Spleen (tissue), 11 donors: ENCODE measurements around the gene EXOC3. TPM values are rescaled to one million over a fixed set of nuclear protein-coding genes. Genes with fewer than 3 reads are reported as not detected.

Experiments
- DNase-seq: peaks from one replicate; pipeline ENCODE4 v3.0.0-alpha.2; 2020
- H3K27ac ChIP-seq, 8 donors: fragments of 200-600 bp; sonication (generic) in 7 of 8; 1 replicate in 4 of 8; 2 replicates in 4 of 8; pipeline versions ENCODE4 v1.5.0 to v1.8.0; 2016 to 2021; ENCODE audit warnings: inconsistent platforms in 4 of 8, mild to moderate bottlenecking in 4 of 8, moderate library complexity in 1 of 8
- H3K27me3 ChIP-seq, 7 donors: fragments of 200-600 bp; sonication (generic) in 6 of 7; replicated peaks in 1 of 7; 1 replicate in 4 of 7; 2 replicates in 3 of 7; pipeline versions ENCODE4 v1.5.0 to v1.8.0; 2016 to 2021; ENCODE audit warnings: inconsistent platforms in 3 of 7, mild to moderate bottlenecking in 1 of 7
- H3K36me3 ChIP-seq, 6 donors: fragments of 200-600 bp; sonication (generic) in 5 of 6; 1 replicate in 4 of 6; 2 replicates in 2 of 6; pipeline versions ENCODE4 v1.5.0 to v1.8.0; 2016 to 2021; ENCODE audit warnings: inconsistent platforms in 2 of 6
- H3K4me1 ChIP-seq, 6 donors: fragments of 200-600 bp; sonication (generic) in 5 of 6; 1 replicate in 3 of 6; 2 replicates in 3 of 6; pipeline versions ENCODE4 v1.5.0 to v1.8.0; 2016 to 2021; ENCODE audit warnings: inconsistent platforms in 3 of 6
- H3K4me3 ChIP-seq, 8 donors: fragments of 200-600 bp; sonication (generic) in 7 of 8; 1 replicate in 4 of 8; 2 replicates in 4 of 8; pipeline versions ENCODE4 v1.5.0 to v1.8.0; 2016 to 2021; ENCODE audit warnings: inconsistent platforms in 4 of 8, mild to moderate bottlenecking in 4 of 8, moderate library complexity in 2 of 8
- H3K9me3 ChIP-seq, 8 donors: fragments of 200-600 bp; sonication (generic) in 7 of 8; 1 replicate in 4 of 8; 2 replicates in 4 of 8; pipeline versions ENCODE4 v1.5.0 to v1.8.0; 2016 to 2021; ENCODE audit warnings: inconsistent platforms in 4 of 8
- POLR2A ChIP-seq, 3 donors: fragments of 450-650 bp; IDR thresholded peaks; one replicate each; pipeline ENCODE4 v1.5.1; 2017; ENCODE audit warnings: antibody characterized with exemption in 3 of 3, mild to moderate bottlenecking in 1 of 3
- POLR2AphosphoS5 ChIP-seq, 3 donors: sonication (generic); formaldehyde crosslinking; IDR thresholded peaks; one replicate each; pipeline ENCODE4 v1.5.1; 2017; ENCODE audit warnings: antibody characterized with exemption in 3 of 3
- WGBS, 5 donors: extraction: QIAGEN DNeasy Blood & Tissue Kit in 3 of 5; methylation state at CpG; one replicate each; pipeline versions ENCODE4 v1.1.5 to v1.1.7; 2013 to 2018; 5-methylcytosine and 5-hydroxymethylcytosine counted together
- intact Hi-C: fragments of 100-400 bp; cut with DNase I; formaldehyde crosslinking; loops from one replicate; pipeline ENCODE4 v1.15.0; 2023; ENCODE audit warnings: low total_unique reads
- polyA plus RNA-seq, 3 donors: library from polyadenylated mRNA; stranded (reverse); fragments of 200-250 nt; gene quantifications; one replicate each; pipeline ENCODE4 v1.2.1, GENCODE V29; 2013
- total RNA-seq, 7 donors: library from RNA; depleted of rRNA in 3 of 7; stranded (reverse); fragments of >200 nt in 3 of 7; fragmentation: NEBNext Ultra II Directional in 4 of 7; extraction: Animal tissue kit (Norgen Biotek cat#: 25700) in 4 of 7; gene quantifications; one replicate each; pipeline versions ENCODE4 v1.1.0 to v1.2.1, GENCODE V29; 2016 to 2021
- TF ChIP-seq, protein P1 (sequence below), 11 experiments: fragments of 200-600 bp in 7 of 11; fragments of 450-650 bp in 4 of 11; sonication (generic) in 4 of 11; IDR thresholded peaks in 8 of 11; conservative IDR thresholded peaks in 3 of 11; 1 replicate in 7 of 11; 2 replicates in 4 of 11; pipeline versions ENCODE4 v1.4.0 to v1.8.0; 2016 to 2021; ENCODE audit warnings: antibody characterized with exemption in 11 of 11, inconsistent platforms in 4 of 11, mild to moderate bottlenecking in 1 of 11
- donor health status: healthy with polysubstance abuse.
- donor health status: DM: no; HTN: no; CAD: no; lungs with moderate emphysema.
- donor health status: DM: no; HTN: no; CAD: no.
- donor health status: Bipolar disorder and iron deficiency.
- donor health status: healthy.
- donor health status: DM: no; HTN: no; CAD: no.
- donor health status: DM: yes; HTN: yes; CAD: no.

The EXOC3 gene
- total and polyA plus RNA-seq, 10 donors, result 22.7 to 87.0 (median 71.0) TPM

DNA sequence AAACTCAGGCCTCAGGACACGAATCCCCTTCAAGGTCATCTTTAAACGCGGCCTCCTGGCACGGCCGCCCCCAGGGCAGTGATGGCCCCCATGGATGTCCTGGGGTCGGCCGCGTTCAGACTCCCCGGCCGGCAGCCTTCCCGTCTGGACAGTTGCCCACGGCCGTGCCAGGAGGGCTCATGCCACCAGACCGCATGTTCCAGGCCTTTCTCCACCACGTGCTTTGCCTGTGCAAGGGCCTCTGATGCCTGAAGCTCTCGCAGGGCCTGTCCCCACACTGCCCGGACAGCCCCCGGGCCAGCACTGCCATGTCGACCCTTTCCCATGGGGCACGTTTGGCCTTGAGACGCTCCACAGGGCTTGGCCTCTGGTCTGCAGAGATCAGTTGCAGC is 46.7 kb downstream of the EXOC3 start:
- peaks cover 0 to 13% (median 5%) of the 10 kb centered on the region in 6 donors for H3K4me1 ChIP-seq
- H3K9me3 ChIP-seq, result no peaks in the 10 kb centered on the region
- DNase-seq, result no peak
- H3K27me3 ChIP-seq, result peaks cover 0 to 85% (median 27%) of the 10 kb centered on the region in 7 donors
- H3K36me3 ChIP-seq, result no peaks in the 10 kb centered on the region
- intact Hi-C loops, result no loop called here
- TF ChIP-seq, protein P1, sequence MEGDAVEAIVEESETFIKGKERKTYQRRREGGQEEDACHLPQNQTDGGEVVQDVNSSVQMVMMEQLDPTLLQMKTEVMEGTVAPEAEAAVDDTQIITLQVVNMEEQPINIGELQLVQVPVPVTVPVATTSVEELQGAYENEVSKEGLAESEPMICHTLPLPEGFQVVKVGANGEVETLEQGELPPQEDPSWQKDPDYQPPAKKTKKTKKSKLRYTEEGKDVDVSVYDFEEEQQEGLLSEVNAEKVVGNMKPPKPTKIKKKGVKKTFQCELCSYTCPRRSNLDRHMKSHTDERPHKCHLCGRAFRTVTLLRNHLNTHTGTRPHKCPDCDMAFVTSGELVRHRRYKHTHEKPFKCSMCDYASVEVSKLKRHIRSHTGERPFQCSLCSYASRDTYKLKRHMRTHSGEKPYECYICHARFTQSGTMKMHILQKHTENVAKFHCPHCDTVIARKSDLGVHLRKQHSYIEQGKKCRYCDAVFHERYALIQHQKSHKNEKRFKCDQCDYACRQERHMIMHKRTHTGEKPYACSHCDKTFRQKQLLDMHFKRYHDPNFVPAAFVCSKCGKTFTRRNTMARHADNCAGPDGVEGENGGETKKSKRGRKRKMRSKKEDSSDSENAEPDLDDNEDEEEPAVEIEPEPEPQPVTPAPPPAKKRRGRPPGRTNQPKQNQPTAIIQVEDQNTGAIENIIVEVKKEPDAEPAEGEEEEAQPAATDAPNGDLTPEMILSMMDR (IDR thresholded peaks at IDR 0.05 in 8 of 11, conservative IDR thresholded peaks at IDR 0.05 in 3 of 11), result no peak
- TF ChIP-seq POLR2AphosphoS5 (IDR thresholded peaks at IDR 0.05), result no peak
- TF ChIP-seq POLR2A (IDR thresholded peaks at IDR 0.05), result no peak
- no peak overlapping the region for H3K4me3 ChIP-seq
- WGBS, 5 donors, result 69 to 78% (median 72%) methylated on average over 11 to 21 of the region's 21 CpGs
- no peak overlapping the region for H3K27ac ChIP-seq

DNA sequence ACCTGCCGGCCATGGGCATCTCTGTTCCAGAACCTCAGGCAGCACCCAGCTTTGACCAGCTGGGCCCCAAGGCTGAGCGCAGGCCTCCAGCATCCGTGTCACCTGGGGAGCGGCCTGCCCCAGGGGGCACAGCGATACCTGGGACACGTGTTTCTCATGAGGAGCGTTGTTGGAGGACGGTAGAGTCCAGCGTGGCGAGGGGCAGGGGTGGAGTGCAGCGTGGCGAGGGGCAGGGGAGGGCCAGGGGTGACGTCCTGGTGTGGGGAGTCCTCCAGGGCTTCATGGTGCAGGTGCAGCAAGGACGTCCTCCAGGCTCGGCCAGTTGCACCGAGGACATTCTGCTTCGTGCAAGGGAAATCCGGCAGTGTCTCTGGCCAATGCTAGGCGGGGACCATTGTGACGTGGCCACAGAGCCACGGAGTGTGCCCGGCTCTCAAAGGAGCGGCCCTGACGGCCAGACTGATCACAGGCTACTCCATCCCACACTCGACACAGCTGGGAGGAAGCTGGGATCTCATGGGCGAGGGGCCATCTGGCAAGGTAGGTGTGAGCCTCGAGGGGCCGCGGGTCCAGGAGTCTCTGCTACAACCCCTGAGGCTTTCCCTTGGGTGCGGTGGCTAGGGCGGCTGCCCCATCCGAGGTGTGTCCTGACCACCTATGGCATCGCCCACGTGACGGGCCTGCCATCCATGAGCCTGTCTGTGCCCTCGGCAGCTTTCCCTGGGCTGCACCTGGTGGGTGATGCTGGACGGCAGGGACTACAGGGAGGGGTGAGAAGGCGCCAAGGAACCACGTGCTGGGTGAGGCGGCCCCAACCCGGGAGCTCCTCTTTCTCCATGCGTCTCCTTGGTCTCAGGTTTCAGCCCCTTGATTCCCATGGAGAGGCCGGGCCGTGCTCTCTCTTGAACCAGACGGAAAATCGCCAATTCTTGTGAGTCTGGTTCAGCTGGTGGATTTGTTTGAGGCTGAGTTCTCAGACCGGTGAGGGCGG is 47.4 kb downstream of the EXOC3 start:
- TF ChIP-seq POLR2AphosphoS5 (IDR thresholded peaks at IDR 0.05) (no peak), POLR2A (IDR thresholded peaks at IDR 0.05) (no peak)
- TF ChIP-seq, protein P1 (IDR thresholded peaks at IDR 0.05 in 8 of 11, conservative IDR thresholded peaks at IDR 0.05 in 3 of 11), result no peak
- Histone ChIP-seq H3K36me3 (no peaks in the 10 kb centered on the region), H3K9me3 (no peaks in the 10 kb centered on the region), H3K4me1 (peaks cover 0 to 11% (median 5%) of the 10 kb centered on the region in 6 donors), H3K27ac (no peak overlapping the region), H3K27me3 (peaks cover 0 to 80% (median 19%) of the 10 kb centered on the region in 7 donors), H3K4me3 (no peak overlapping the region)
- WGBS, 5 donors, result 79 to 85% (median 82%) methylated on average over 37 to 48 of the region's 48 CpGs
- DNase-seq, result no peak
- intact Hi-C loops, result no loop called here

DNA sequence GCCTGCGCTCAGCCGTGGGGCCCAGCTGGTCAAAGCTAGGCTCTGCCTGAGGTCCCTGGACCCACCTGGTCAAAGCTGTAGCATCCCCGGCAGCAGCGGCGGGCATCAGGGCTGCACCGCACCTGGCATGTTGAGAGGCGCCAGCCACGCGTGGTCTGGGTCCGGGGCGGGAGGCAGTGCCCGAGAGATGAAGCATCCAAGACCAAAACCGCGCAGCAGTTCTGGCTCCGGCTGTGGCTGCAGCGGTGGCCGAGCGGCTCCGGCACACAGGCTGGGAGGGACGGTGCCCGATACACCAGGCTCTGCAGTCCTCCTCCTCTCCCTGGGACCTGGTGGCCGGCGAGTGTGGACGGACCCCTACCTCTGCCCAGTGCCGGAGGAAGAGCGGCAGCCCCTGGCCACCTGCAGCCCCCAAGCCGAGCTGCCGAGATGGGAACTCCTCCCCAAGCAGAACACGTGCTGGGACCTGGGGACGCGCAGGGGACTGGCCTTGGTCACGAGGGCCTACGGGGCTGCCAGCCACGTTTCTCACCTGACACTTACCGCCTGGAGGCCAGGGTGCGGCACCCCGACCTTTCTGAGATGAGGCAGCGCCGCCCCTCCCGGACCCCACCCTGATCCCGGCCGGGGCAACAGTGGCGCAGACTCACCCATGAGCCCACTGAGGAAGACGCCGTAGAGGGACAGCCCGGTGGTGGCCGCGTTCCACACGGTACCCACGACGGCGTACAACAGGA is 48.3 kb downstream of the EXOC3 start:
- no peak for DNase-seq
- 89 to 94% (median 90%) methylated on average over 22 to 52 of the region's 52 CpGs for WGBS, 5 donors
- TF ChIP-seq POLR2A (IDR thresholded peaks at IDR 0.05) (no peak), POLR2AphosphoS5 (IDR thresholded peaks at IDR 0.05) (no peak)
- TF ChIP-seq, protein P1 (IDR thresholded peaks at IDR 0.05 in 8 of 11, conservative IDR thresholded peaks at IDR 0.05 in 3 of 11), result no peak
- Histone ChIP-seq H3K27ac (no peak overlapping the region), H3K27me3 (peaks cover 0 to 77% (median 11%) of the 10 kb centered on the region in 7 donors), H3K36me3 (no peaks in the 10 kb centered on the region), H3K4me3 (no peak overlapping the region), H3K4me1 (peaks cover 0 to 2% (median under 1%) of the 10 kb centered on the region in 6 donors), H3K9me3 (no peaks in the 10 kb centered on the region)
- intact Hi-C loops, result no loop called here

DNA sequence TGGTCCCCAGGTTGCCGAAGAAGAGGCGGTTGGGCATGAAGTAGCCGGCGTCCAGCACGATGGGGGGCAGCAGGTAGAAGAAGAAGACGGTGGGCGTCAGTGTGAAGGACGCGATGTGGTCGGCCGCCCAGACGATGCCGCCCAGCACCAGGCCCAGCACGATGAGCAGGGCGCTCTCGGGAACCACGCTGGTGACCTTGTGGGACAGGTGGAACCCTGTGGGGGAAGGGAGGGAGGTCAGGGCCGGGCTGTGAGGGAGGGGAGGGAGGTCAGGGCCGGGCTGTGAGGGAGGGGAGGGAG is 48.8 kb downstream of the EXOC3 start:
- Histone ChIP-seq H3K36me3 (no peaks in the 10 kb centered on the region), H3K4me3 (no peak overlapping the region), H3K27me3 (peaks cover 0 to 80% (median 9%) of the 10 kb centered on the region in 7 donors), H3K4me1 (no peaks in the 10 kb centered on the region), H3K27ac (no peak overlapping the region), H3K9me3 (no peaks in the 10 kb centered on the region)
- TF ChIP-seq POLR2AphosphoS5 (IDR thresholded peaks at IDR 0.05), result no peak
- 80 to 88% (median 84%) methylated on average over 11 to 19 of the region's 19 CpGs for WGBS, 5 donors
- DNase-seq, result no peak
- intact Hi-C loops, result no loop called here
